DMS53 (cell line): ENCODE results near the gene IFNK.
A peak's percentile ranks its signal among the peaks of the same experiment; 100 is the strongest.

ENCODE experiments used
- DNase-seq: peaks from one replicate; lab custom pipeline; 2025; lab: John Stamatoyannopoulos, UW

Gene IFNK

GRCh38 chr9:27573634-27574590 is 49.8 kb downstream of the IFNK start:
- peak; percentile 99 for DNase-seq
